GM03348 (cell line): ENCODE measurements around the gene MAPRE2.

Experiments used
- DNase-seq: peaks from one replicate; pipeline ENCODE4 v3.0.0; 2012; ENCODE audit warnings: low spot score

Gene MAPRE2

GRCh38 chr18:35040988-35041814, at the start of gene MAPRE2:
Gene MAPRE2 (plus strand): TSS chr18:35041413. CDS start chr18:35041540, 127 bp downstream.
- DNase-seq = peak; percentile 99

- DNase-seq = no peak
Measured at GRCh38 chr18:34991561-34991960, 49.7 kb upstream of the MAPRE2 start.

- DNase-seq = no peak
Measured at GRCh38 chr18:34993289-34993688, 47.9 kb upstream of the MAPRE2 start.

GRCh38 chr18:34995746-34996145, 45.5 kb upstream of the MAPRE2 start:
- DNase-seq = no peak

GRCh38 chr18:34998661-34999060, 42.6 kb upstream of the MAPRE2 start:
- DNase-seq = no peak

- no peak for DNase-seq
Measured at GRCh38 chr18:34999756-35000289, 41.4 kb upstream of the MAPRE2 start.

- no peak for DNase-seq
Measured at GRCh38 chr18:35000457-35000856, 40.8 kb upstream of the MAPRE2 start.

- no peak for DNase-seq
Measured at GRCh38 chr18:35002120-35002519, 39.1 kb upstream of the MAPRE2 start.

GRCh38 chr18:35005963-35006577, 35.1 kb upstream of the MAPRE2 start:
- peak; percentile 70 for DNase-seq

- no peak for DNase-seq
Measured at GRCh38 chr18:35010156-35010555, 31.1 kb upstream of the MAPRE2 start.

- no peak for DNase-seq
Measured at GRCh38 chr18:35010993-35011392, 30.2 kb upstream of the MAPRE2 start.

- DNase-seq = no peak
Measured at GRCh38 chr18:35019933-35020332, 21.3 kb upstream of the MAPRE2 start.

GRCh38 chr18:35022426-35023001, 18.7 kb upstream of the MAPRE2 start:
- DNase-seq = no peak

- no peak for DNase-seq
Measured at GRCh38 chr18:35024196-35024595, 17.0 kb upstream of the MAPRE2 start.

- peak; percentile 66 for DNase-seq
Measured at GRCh38 chr18:35024965-35025364, 16.2 kb upstream of the MAPRE2 start.

- no peak for DNase-seq
Measured at GRCh38 chr18:35026407-35027061, 14.7 kb upstream of the MAPRE2 start.

GRCh38 chr18:35027206-35027605, 14.0 kb upstream of the MAPRE2 start:
- DNase-seq = no peak

GRCh38 chr18:35028536-35028935, 12.7 kb upstream of the MAPRE2 start:
- DNase-seq = no peak

- DNase-seq = peak; percentile 67
Measured at GRCh38 chr18:35029103-35029502, 12.1 kb upstream of the MAPRE2 start.

- DNase-seq = peak; percentile 28
Measured at GRCh38 chr18:35029770-35030169, 11.4 kb upstream of the MAPRE2 start.

GRCh38 chr18:35030277-35030989, 10.8 kb upstream of the MAPRE2 start:
- no peak for DNase-seq

GRCh38 chr18:35032113-35032512, 9.1 kb upstream of the MAPRE2 start:
- DNase-seq = no peak
